Smooth muscle cell (in vitro differentiated cells): ENCODE measurements around the gene SERINC2. TPM values are rescaled to one million over a fixed set of nuclear protein-coding genes. Genes with fewer than 3 reads are reported as not detected.

Experiments used
- DNase-seq: peaks from one replicate; lab custom pipeline; 2025; ENCODE audit not compliant: unreplicated experiment; lab: John Stamatoyannopoulos, UW
- H2AFZ ChIP-seq: fragments of 200-600 bp; sonication (generic); 2 replicates; pipeline ENCODE4 v1.6.0; 2016; ENCODE audit warnings: antibody characterized with exemption, low read depth, mild to moderate bottlenecking
- H3F3A ChIP-seq: fragments of 200-600 bp; sonication (generic); 2 replicates; pipeline ENCODE4 v1.6.0; 2017; ENCODE audit warnings: antibody characterized with exemption, low read depth
- H3K27ac ChIP-seq: fragments of 200-600 bp; sonication (generic); 2 replicates; pipeline ENCODE4 v1.5.1; 2016; ENCODE audit warnings: low read depth, mild to moderate bottlenecking
- H3K27me3 ChIP-seq: fragments of 200-600 bp; sonication (generic); 2 replicates; pipeline ENCODE4 v1.6.1; 2016; ENCODE audit warnings: low read depth, mild to moderate bottlenecking
- H3K36me3 ChIP-seq: fragments of 200-600 bp; sonication (generic); 2 replicates; pipeline ENCODE4 v1.5.1; 2016; ENCODE audit warnings: low read depth
- H3K4me1 ChIP-seq: fragments of 200-600 bp; sonication (generic); 2 replicates; pipeline ENCODE4 v1.5.1; 2016; ENCODE audit warnings: low read depth
- H3K4me2 ChIP-seq: fragments of 200-600 bp; sonication (generic); 2 replicates; pipeline ENCODE4 v1.6.0; 2016; ENCODE audit warnings: mild to moderate bottlenecking
- H3K4me3 ChIP-seq: fragments of 200-600 bp; sonication (generic); 2 replicates; pipeline ENCODE4 v1.5.1; 2016; ENCODE audit warnings: mild to moderate bottlenecking
- H3K79me2 ChIP-seq: fragments of 200-600 bp; sonication (generic); 2 replicates; pipeline ENCODE4 v1.6.0; 2016; ENCODE audit warnings: low read depth, mild to moderate bottlenecking
- H3K9ac ChIP-seq: fragments of 200-600 bp; sonication (generic); 2 replicates; pipeline ENCODE4 v1.6.0; 2016; ENCODE audit warnings: low read depth
- H3K9me3 ChIP-seq: fragments of 200-600 bp; sonication (generic); replicated peaks from 2 replicates; pipeline ENCODE4 v1.5.1; 2016; ENCODE audit warnings: low read depth
- H4K20me1 ChIP-seq: fragments of 200-600 bp; sonication (generic); 2 replicates; pipeline ENCODE4 v1.6.0; 2016; ENCODE audit warnings: low read depth
- WGBS: methylation state at CpG from one replicate; pipeline ENCODE4 v1.1.7; 2016; ENCODE audit warnings: low lambda C conversion rate; 5-methylcytosine and 5-hydroxymethylcytosine counted together
- polyA plus RNA-seq: library from polyadenylated mRNA; unstranded; fragments of >200 nt; fragmentation: Nextera tagmentation; extraction: Ambion mirVana; gene quantifications from 2 replicates; pipeline ENCODE4 v1.2.1, GENCODE V29; 2016
- total RNA-seq: library from RNA; depleted of rRNA; stranded (reverse); fragments of >200 nt; gene quantifications from 2 replicates; pipeline ENCODE4 v1.2.3, GENCODE V29; 2014
- TF ChIP-seq, protein P1 (sequence below): fragments of 200-600 bp; sonication (generic); IDR thresholded peaks from 2 replicates; pipeline ENCODE4 v1.5.1; 2017; ENCODE audit warnings: borderline replicate concordance, mild to moderate bottlenecking, antibody characterized with exemption; ENCODE audit not compliant: insufficient read depth, poor library complexity, severe bottlenecking

Gene SERINC2
- total and polyA plus RNA-seq, 2 experiments from 2014 or later: 31.6 to 41.3 TPM

DNA sequence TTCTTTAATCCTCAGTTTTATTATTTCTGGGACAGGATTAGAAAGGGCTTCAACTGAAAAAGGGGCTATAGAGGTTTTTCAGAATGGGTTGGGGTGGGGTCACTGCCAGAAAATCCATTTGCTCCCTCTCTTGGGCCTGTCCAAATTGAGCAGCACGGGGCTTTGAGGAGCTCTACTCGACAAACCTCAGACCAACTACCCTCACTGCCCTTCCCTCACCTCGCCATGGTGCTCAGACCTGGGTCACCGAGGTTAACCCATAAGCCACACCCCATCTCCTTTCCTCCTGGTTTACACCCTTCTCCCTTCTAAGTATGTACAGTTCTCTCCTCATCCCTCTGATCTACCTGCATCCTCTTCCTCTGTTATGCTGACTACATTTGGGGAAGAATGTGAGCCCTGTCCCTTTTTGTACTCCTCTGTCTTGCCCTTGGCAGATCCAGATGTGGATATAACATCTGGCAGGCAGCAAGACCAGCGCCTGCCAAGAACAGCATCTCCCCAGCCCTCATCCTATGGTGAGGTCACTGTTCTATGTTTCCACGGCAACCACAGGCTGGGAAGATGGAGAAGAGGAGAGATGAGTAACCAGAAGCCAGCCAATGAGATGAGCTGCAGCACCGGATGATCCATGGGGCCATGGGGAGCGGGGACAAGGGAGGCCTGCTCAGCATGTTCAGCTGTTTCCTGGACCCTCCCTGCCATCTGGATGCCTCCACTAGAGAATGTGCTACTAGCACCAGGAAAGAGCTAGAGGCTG is 36.5 kb upstream of the SERINC2 start:
- Histone ChIP-seq H2AFZ (no peak overlapping the region), H3K27me3 (no peaks in the 10 kb centered on the region), H3K4me1 (peaks cover 14% of the 10 kb centered on the region), H4K20me1 (no peaks in the 10 kb centered on the region), H3F3A (peaks cover 9% of the 10 kb centered on the region), H3K27ac (no peak overlapping the region), H3K4me3 (no peak overlapping the region), H3K9ac (no peak overlapping the region), H3K36me3 (no peaks in the 10 kb centered on the region), H3K4me2 (no peak overlapping the region), H3K9me3 (no peaks in the 10 kb centered on the region), H3K79me2 (no peaks in the 10 kb centered on the region)
- WGBS: 63% methylated on average over 8 of the region's 8 CpGs
- no peak for DNase-seq
- TF ChIP-seq, protein P1, sequence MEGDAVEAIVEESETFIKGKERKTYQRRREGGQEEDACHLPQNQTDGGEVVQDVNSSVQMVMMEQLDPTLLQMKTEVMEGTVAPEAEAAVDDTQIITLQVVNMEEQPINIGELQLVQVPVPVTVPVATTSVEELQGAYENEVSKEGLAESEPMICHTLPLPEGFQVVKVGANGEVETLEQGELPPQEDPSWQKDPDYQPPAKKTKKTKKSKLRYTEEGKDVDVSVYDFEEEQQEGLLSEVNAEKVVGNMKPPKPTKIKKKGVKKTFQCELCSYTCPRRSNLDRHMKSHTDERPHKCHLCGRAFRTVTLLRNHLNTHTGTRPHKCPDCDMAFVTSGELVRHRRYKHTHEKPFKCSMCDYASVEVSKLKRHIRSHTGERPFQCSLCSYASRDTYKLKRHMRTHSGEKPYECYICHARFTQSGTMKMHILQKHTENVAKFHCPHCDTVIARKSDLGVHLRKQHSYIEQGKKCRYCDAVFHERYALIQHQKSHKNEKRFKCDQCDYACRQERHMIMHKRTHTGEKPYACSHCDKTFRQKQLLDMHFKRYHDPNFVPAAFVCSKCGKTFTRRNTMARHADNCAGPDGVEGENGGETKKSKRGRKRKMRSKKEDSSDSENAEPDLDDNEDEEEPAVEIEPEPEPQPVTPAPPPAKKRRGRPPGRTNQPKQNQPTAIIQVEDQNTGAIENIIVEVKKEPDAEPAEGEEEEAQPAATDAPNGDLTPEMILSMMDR: no peak

DNA sequence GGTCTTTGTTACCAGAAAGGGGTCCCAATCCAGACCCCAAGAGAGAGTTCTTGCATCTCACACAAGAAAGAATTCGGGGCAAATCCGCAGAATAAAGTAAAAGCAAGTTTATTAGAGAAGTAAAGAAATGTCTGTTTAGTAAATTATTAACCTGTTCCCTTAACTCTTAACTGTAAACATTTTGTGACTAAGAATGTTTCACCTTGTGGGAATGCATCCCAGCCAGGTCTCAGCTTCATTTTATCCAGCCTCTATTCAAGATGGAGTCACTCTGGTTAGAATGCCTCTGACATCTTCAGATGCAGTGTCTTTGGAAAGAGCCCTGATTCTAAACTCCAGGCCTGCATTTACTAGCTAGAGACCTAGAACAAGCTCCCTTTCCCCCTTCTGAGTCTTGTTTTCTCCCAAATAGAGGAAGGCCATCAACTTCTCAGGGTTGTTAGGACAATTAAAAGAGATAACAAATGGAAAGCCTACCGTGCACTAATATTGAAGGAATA is 35.6 kb upstream of the SERINC2 start:
- H3K4me1 ChIP-seq: peaks cover 14% of the 10 kb centered on the region
- H2AFZ ChIP-seq: no peak overlapping the region
- no peaks in the 10 kb centered on the region for H3K9me3 ChIP-seq
- no peak overlapping the region for H3K4me3 ChIP-seq
- H4K20me1 ChIP-seq: no peaks in the 10 kb centered on the region
- DNase-seq: no peak
- H3K36me3 ChIP-seq: no peaks in the 10 kb centered on the region
- H3K27me3 ChIP-seq: no peaks in the 10 kb centered on the region
- H3K4me2 ChIP-seq: no peak overlapping the region
- H3F3A ChIP-seq: peaks cover 4% of the 10 kb centered on the region
- TF ChIP-seq, protein P1: no peak
- no peaks in the 10 kb centered on the region for H3K79me2 ChIP-seq
- no peak overlapping the region for H3K9ac ChIP-seq
- WGBS: 99% methylated on average over 3 of the region's 3 CpGs
- H3K27ac ChIP-seq: no peak overlapping the region

DNA sequence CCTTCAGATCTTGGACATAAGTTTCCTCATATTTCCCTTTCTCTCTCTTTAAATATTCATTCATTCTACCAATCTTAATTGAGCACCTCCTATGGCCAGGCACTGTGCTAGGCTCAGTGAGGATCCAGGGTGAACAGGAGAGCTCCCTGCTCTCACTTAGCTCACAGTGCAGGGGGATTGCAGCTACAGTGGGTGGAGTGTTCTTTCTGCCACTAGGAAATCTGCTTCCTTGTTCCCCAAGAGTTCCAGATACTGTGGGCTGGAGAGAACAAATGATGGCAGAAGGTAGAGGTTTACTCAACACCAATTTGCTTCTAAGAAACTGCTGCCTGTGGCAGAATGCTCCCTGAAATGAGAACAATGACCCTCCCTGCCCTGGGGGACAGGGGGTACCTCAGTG is 35.0 kb upstream of the SERINC2 start:
- Histone ChIP-seq H4K20me1 (no peaks in the 10 kb centered on the region), H3K9me3 (no peaks in the 10 kb centered on the region), H3K27ac (no peak overlapping the region), H3K9ac (no peak overlapping the region), H2AFZ (no peak overlapping the region), H3K4me3 (no peak overlapping the region), H3F3A (no peaks in the 10 kb centered on the region), H3K79me2 (no peaks in the 10 kb centered on the region), H3K36me3 (no peaks in the 10 kb centered on the region), H3K4me1 (peaks cover 8% of the 10 kb centered on the region), H3K27me3 (no peaks in the 10 kb centered on the region), H3K4me2 (no peak overlapping the region)
- TF ChIP-seq, protein P1: no peak
- no peak for DNase-seq

DNA sequence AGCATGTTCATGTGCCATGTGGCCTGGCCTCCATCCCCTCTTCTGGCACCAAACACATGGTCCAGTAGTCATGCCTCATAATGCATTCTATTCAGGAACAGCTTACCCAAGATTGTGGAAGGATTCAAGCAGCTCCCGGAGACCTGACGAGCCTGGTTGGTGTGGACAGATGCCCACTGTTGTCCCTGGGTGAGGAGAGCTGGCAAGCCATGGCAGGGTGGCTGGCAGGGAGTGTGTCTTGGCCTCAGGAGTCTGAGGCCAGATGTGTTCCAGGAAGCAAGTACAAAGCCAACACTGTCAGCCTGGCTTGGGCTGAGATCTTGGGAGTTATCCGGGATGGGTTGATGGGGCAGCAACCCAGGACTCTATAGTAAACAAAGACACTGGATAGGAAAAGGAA is 32.8 kb upstream of the SERINC2 start:
- Histone ChIP-seq H3K4me1 (no peaks in the 10 kb centered on the region), H3K79me2 (no peaks in the 10 kb centered on the region), H3K4me3 (no peak overlapping the region), H3F3A (no peaks in the 10 kb centered on the region), H2AFZ (no peak overlapping the region), H3K36me3 (no peaks in the 10 kb centered on the region), H3K27ac (no peak overlapping the region), H3K27me3 (no peaks in the 10 kb centered on the region), H4K20me1 (no peaks in the 10 kb centered on the region), H3K9me3 (no peaks in the 10 kb centered on the region), H3K4me2 (no peak overlapping the region), H3K9ac (no peak overlapping the region)
- 91% methylated on average over 3 of the region's 3 CpGs for WGBS
- TF ChIP-seq, protein P1: no peak
- DNase-seq: no peak
